ENCODE measurements around the gene HMCN2. TPM values are rescaled to one million over a fixed set of nuclear protein-coding genes. Genes with fewer than 3 reads are reported as not detected.

The HMCN2 gene
- total and polyA plus RNA-seq, 4 donors: 0.24 to 1.8 (median 0.29) TPM

- Histone ChIP-seq H3K36me3 (ENCODE audit: control insufficient read depth in 4 of 4, insufficient read depth in 3 of 4, low read depth in 1 of 4, low read length in 3 of 4) (no peaks in the 10 kb centered on the region), H3K9ac (ENCODE audit: low read depth in 1 of 2, low read length in 2 of 2) (no peak overlapping the region), H3K4me1 (ENCODE audit: control insufficient read depth in 4 of 4, insufficient read depth in 4 of 4, low read length in 3 of 4) (peaks cover 0 to 2% (median 0%) of the 10 kb centered on the region in 4 donors), H3K27ac (ENCODE audit: low read depth in 1 of 2, low read length in 2 of 2) (no peak overlapping the region), H3K4me3 (ENCODE audit: low read depth in 1 of 3, low read length in 3 of 3) (no peak overlapping the region), H3K27me3 (ENCODE audit: control insufficient read depth in 4 of 4, insufficient read depth in 4 of 4, low read length in 3 of 4) (no peaks in the 10 kb centered on the region), H3K9me3 (ENCODE audit: control insufficient read depth in 4 of 4, low read length in 3 of 4) (no peaks in the 10 kb centered on the region)
- TF ChIP-seq GABPA (IDR thresholded peaks at IDR 0.05 in 1 of 2, conservative IDR thresholded peaks at IDR 0.05 in 1 of 2): no peak
- DNase-seq (ENCODE audit: low spot score): no peak
- 61% methylated on average over 19 of the region's 19 CpGs for WGBS
Observed at GRCh38 chr9:130333041-130333711, 67.6 kb downstream of the HMCN2 start.

GRCh38 chr9:130333712-130334062, 68.1 kb downstream of the HMCN2 start:
- H3K4me3 ChIP-seq (ENCODE audit: low read depth in 1 of 3, low read length in 3 of 3): no peak overlapping the region
- WGBS: 81% methylated on average over 5 of the region's 5 CpGs
- H3K27me3 ChIP-seq (ENCODE audit: control insufficient read depth in 4 of 4, insufficient read depth in 4 of 4, low read length in 3 of 4): no peaks in the 10 kb centered on the region
- no peaks in the 10 kb centered on the region for H3K9me3 ChIP-seq (ENCODE audit: control insufficient read depth in 4 of 4, low read length in 3 of 4)
- no peaks in the 10 kb centered on the region for H3K36me3 ChIP-seq (ENCODE audit: control insufficient read depth in 4 of 4, insufficient read depth in 3 of 4, low read depth in 1 of 4, low read length in 3 of 4)
- TF ChIP-seq TAF1 (conservative IDR thresholded peaks at IDR 0.05): no peak
- no peak for TF ChIP-seq CTCF (IDR thresholded peaks at IDR 0.05; ENCODE audit: low read depth, low read length, missing input control)
- TF ChIP-seq FOXA2 (IDR thresholded peaks at IDR 0.05): no peak
- TF ChIP-seq FOXA1 (IDR thresholded peaks at IDR 0.05): no peak
- no peak for TF ChIP-seq HNF4G (IDR thresholded peaks at IDR 0.05)
- no peak for TF ChIP-seq ATF3 (IDR thresholded peaks at IDR 0.05)
- TF ChIP-seq EGR1 (IDR thresholded peaks at IDR 0.05; ENCODE audit: low read depth in 2 of 2): no peak
- TF ChIP-seq JUND (IDR thresholded peaks at IDR 0.05): no peak
- no peak for TF ChIP-seq MAX (IDR thresholded peaks at IDR 0.05)
- TF ChIP-seq REST (IDR thresholded peaks at IDR 0.05): no peak
- TF ChIP-seq HNF4A (conservative IDR thresholded peaks at IDR 0.05): no peak
- no peak for TF ChIP-seq YY1 (IDR thresholded peaks at IDR 0.05)
- TF ChIP-seq RXRA (IDR thresholded peaks at IDR 0.05): no peak
- no peak for TF ChIP-seq GABPA (IDR thresholded peaks at IDR 0.05 in 1 of 2, conservative IDR thresholded peaks at IDR 0.05 in 1 of 2)
- no peak for TF ChIP-seq NR2F2 (IDR thresholded peaks at IDR 0.05)
- no peak for TF ChIP-seq ZBTB33 (IDR thresholded peaks at IDR 0.05)
- TF ChIP-seq SP1 (IDR thresholded peaks at IDR 0.05): no peak
- TF ChIP-seq RAD21 (IDR thresholded peaks at IDR 0.05): no peak
- H3K27ac ChIP-seq (ENCODE audit: low read depth in 1 of 2, low read length in 2 of 2): no peak overlapping the region
- DNase-seq (ENCODE audit: low spot score): no peak
- no peak overlapping the region for H3K9ac ChIP-seq (ENCODE audit: low read depth in 1 of 2, low read length in 2 of 2)
- peaks cover 0 to under 1% (median 0%) of the 10 kb centered on the region in 4 donors for H3K4me1 ChIP-seq (ENCODE audit: control insufficient read depth in 4 of 4, insufficient read depth in 4 of 4, low read length in 3 of 4)

Measured in liver (tissue), 9 donors.